Mesodermal cell (in vitro differentiated cells): Measurements from ENCODE around the gene PPARG.

Experiments used
- H3K27ac ChIP-seq: 2 replicates; pipeline ENCODE4 v1.7.0; 2013; ENCODE audit warnings: mild to moderate bottlenecking, low read depth, low read length, moderate library complexity; ENCODE audit not compliant: severe bottlenecking
- H3K36me3 ChIP-seq: 2 replicates; pipeline ENCODE4 v1.7.1; 2013; ENCODE audit warnings: mild to moderate bottlenecking, low read length, moderate library complexity; ENCODE audit not compliant: control insufficient read depth, insufficient read depth
- H3K4me1 ChIP-seq: one replicate; pipeline ENCODE4 v1.7.1; 2013; ENCODE audit warnings: mild to moderate bottlenecking, low read length; ENCODE audit not compliant: insufficient read depth, control insufficient read depth, poor library complexity, severe bottlenecking
- H3K4me3 ChIP-seq: 2 replicates; pipeline ENCODE4 v1.7.0; 2013; ENCODE audit warnings: low read length, control low read depth, mild to moderate bottlenecking; ENCODE audit not compliant: insufficient read depth, poor library complexity, severe bottlenecking; ENCODE audit errors: extremely low read depth
- H3K9me3 ChIP-seq: 2 replicates; pipeline ENCODE4 v1.7.1; 2013; ENCODE audit warnings: mild to moderate bottlenecking, low read length, moderate library complexity; ENCODE audit not compliant: control insufficient read depth
- WGBS, 2 experiments: methylation state at CpG; one replicate each; pipeline ENCODE4 v1.1.5; 2013; ENCODE audit warnings: missing lambda C conversion rate in 2 of 2; ENCODE audit not compliant: insufficient coverage in 2 of 2; 5-methylcytosine and 5-hydroxymethylcytosine counted together

The PPARG gene

DNA sequence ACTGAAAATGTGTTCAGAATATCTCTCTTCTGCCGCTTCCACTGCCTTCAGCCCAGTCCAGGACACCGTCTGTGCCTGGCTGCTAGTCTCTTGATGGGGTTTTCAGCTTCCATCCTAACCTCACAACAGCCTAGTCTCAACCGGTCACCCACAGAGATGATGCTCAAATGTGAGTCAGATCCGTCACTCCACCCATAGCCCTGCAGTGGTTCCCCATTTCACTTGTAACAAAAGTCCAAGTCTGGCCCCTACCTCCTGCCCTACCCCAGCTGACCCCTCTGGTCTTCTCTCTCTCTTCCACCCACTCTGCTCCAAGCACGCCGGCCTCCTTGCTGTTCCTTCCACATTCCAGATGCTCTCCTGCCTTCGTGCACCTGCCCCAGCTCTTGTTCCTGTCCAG lies 68.1 kb downstream of the PPARG start:
- no peaks in the 10 kb centered on the region for H3K4me1 ChIP-seq

DNA sequence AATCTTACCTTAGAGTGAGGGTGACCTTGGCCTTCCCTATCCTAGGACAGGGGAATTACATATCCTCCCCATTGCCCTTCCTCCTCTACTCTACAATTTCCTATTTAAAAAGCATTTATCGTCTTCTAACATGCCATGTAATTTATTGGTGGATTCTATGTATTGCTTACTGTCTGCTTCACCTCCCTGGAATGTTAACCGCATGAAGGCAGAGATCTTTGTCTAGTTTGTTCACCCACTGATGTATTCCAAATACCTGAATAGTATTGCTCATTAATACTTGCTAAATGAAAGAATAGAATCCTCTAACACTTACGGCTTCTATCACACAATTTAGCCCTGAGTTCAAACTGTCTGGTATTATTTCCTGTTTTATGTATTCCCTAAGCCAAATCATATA lies 68.6 kb downstream of the PPARG start:
- Histone ChIP-seq H3K4me1 (no peaks in the 10 kb centered on the region), H3K36me3 (no peaks in the 10 kb centered on the region), H3K9me3 (no peaks in the 10 kb centered on the region), H3K27ac (no peak overlapping the region), H3K4me3 (no peak overlapping the region)
- no CpG with 5 or more reads among the region's 3 CpGs for WGBS, 2 experiments

More for the DNA sequence above, 68.1 kb downstream of the PPARG start:
- no peak overlapping the region for H3K4me3 ChIP-seq
- WGBS, 2 experiments = 96 to 98% methylated on average over 7 of the region's 7 CpGs
- no peak overlapping the region for H3K27ac ChIP-seq
- H3K9me3 ChIP-seq = no peaks in the 10 kb centered on the region
- H3K36me3 ChIP-seq = no peaks in the 10 kb centered on the region

DNA sequence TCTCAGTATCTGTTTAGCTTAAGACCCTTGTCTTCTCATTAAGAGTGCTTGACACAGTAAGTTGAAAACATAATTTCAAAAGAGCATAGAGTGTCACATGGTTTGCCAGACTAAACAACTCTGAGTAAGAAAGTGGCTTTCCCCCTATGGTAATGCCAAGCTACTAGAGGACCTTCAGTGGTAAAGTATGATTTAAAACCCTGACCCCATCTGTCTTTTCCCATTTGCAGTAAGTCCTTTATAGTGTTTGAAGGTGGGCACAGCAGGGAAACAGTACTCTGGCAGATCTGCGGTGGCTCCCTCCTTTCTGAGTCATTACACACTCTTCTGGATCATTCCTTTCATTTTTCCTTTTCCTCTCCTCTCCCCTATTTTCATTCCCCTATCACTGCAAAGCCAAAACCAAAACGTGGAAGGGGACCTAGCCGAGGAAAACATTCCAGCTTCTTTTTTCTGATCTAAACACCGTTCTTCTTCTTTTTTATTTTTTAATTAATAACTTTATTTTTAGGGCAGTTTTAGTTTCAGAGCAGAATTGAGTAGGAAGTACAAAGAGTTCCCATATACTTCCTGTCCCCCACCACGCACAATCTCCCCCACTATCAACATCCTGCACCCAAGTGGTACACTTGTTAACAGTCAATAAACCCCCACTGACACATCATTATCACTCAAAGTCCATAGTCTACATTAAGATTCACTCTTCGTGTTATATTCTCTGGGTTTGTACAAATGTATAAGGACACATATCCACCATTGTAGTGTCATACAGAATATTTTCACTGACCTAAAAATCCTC lies 74.7 kb downstream of the PPARG start:
- Histone ChIP-seq H3K36me3 (no peaks in the 10 kb centered on the region), H3K9me3 (peaks cover 4% of the 10 kb centered on the region), H3K4me3 (no peak overlapping the region), H3K27ac (no peak overlapping the region), H3K4me1 (no peaks in the 10 kb centered on the region)
- WGBS, 2 experiments = 80 to 81% methylated on average over 3 to 4 of the region's 6 CpGs

DNA sequence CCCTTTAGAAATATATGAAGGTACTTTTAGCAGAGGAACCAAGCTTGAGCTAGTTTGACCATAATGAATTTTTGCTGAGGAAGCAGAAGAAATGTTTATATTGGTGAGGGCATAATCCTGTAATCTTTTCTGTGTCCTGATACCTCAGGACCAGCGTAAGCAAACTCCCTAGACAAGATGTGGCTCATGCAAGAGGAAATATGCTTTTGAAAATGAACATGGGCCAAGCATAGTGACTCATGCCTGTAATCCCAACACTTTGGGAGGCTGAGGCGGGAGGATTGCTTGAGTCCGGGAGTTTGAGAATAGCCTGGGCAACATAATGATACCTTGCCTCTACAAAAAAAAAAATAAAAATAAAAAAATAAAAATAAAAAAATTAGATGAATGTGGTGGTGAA lies 78.5 kb downstream of the PPARG start:
- 80% methylated on average over 1 of the region's 3 CpGs; no CpG with 5 or more reads in 1 of the 2 experiments for WGBS, 2 experiments

DNA sequence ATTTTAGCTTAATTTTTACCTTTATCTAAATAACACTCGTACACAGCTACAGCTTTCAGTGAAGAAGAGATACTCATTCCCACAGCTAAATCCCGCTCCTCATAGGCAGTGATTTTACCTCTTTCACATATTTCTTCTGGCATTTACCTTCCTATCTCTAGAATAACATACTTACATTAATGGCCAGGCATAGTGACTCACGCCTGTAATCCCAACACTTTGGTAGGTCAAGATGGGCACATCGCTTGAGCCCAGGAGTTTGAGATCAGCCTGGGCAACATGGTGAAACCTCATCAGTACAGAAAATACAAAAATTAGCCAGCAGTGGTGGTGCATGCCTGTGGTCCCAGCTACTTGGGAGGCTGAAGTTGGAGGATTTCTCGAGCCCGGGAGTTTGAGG lies 80.2 kb downstream of the PPARG start:
- 92% methylated on average over 4 to 6 of the region's 6 CpGs for WGBS, 2 experiments
- Histone ChIP-seq H3K4me1 (peaks cover 8% of the 10 kb centered on the region), H3K4me3 (no peak overlapping the region), H3K27ac (no peak overlapping the region), H3K9me3 (peaks cover 4% of the 10 kb centered on the region), H3K36me3 (no peaks in the 10 kb centered on the region)

More for the DNA sequence above, 78.5 kb downstream of the PPARG start:
- no peak overlapping the region for H3K4me3 ChIP-seq
- H3K27ac ChIP-seq = no peak overlapping the region
- H3K36me3 ChIP-seq = no peaks in the 10 kb centered on the region
- H3K9me3 ChIP-seq = peaks cover 4% of the 10 kb centered on the region
- H3K4me1 ChIP-seq = peaks cover 8% of the 10 kb centered on the region

DNA sequence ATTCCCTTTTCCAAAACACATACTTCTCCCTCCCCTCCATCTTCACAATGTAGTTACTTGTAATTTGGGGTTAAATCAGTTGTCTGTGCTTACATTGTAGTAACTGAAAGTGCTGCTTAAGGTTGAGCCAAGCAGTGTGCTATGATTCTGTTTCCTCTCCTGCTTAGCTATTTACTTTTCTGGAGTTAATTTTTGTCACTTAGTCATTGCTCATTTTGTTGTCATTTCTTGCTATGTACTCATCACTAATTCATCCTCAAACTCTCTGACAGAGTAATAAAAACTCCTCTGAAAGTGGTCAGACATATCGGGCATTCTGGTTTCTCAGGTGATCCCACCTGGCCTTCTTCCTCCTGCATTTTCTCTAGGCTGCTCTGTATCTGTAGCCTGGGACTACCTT lies 80.7 kb downstream of the PPARG start:
- peaks cover 4% of the 10 kb centered on the region for H3K9me3 ChIP-seq
- H3K36me3 ChIP-seq = no peaks in the 10 kb centered on the region
- peaks cover 8% of the 10 kb centered on the region for H3K4me1 ChIP-seq
- H3K4me3 ChIP-seq = no peak overlapping the region
- no peak overlapping the region for H3K27ac ChIP-seq
- 100% methylated on average over 1 of the region's 1 CpG for WGBS, 2 experiments

DNA sequence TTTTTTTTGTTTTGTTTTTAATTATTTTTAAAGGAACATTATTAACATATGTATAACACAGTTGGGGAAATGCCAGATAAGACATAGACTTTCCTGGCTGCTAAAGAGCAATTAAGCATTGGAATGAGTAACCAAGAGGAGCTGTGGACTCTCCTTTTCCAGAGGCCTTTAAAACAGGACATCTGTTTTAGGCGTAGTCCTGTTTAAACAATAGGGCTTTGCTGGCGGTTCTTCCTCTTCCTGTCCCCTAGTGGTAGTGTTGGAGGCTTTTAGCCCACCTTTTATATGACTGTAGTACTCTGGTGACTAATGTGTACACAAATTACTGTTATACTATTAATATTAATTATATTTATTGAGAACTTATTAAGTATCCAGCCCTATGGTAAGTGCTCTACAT lies 81.9 kb downstream of the PPARG start:
- Histone ChIP-seq H3K9me3 (peaks cover 4% of the 10 kb centered on the region), H3K4me3 (no peak overlapping the region), H3K36me3 (no peaks in the 10 kb centered on the region), H3K27ac (no peak overlapping the region), H3K4me1 (peaks cover 8% of the 10 kb centered on the region)
- WGBS, 2 experiments = 86% methylated on average over 1 of the region's 2 CpGs; no CpG with 5 or more reads in 1 of the 2 experiments

DNA sequence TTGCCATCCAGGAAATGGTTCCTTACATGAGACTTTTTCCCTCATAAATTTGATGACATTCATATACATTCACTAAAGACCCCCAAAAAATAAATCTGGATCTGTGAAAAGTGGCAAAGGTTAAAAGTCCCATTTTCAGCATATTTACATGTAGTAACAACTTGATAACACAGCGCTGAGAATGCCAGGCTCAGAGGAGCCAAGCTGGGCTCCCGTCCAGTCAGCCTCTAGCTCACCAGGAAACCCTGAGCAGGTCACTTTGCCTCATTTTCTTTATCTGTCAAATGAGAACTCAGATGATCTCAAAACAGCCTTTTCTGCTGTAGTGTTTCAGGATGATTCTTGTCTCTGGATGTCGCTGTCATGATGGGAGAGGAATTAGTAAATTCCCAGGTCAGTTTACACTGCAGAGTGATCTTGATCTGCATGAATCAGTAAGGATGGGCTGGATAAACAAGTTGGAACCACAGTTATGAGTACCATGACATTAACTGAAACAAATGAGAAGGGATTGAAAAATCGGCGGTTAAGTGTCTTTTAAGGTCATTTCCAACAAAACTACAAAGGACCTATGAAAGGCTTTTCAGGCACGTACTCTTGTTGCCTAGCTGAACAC lies 82.8 kb downstream of the PPARG start:
- WGBS, 2 experiments = 93 to 94% methylated on average over 3 to 6 of the region's 6 CpGs
- Histone ChIP-seq H3K4me1 (peaks cover 8% of the 10 kb centered on the region), H3K4me3 (no peak overlapping the region), H3K27ac (no peak overlapping the region), H3K36me3 (no peaks in the 10 kb centered on the region), H3K9me3 (peaks cover 1% of the 10 kb centered on the region)

DNA sequence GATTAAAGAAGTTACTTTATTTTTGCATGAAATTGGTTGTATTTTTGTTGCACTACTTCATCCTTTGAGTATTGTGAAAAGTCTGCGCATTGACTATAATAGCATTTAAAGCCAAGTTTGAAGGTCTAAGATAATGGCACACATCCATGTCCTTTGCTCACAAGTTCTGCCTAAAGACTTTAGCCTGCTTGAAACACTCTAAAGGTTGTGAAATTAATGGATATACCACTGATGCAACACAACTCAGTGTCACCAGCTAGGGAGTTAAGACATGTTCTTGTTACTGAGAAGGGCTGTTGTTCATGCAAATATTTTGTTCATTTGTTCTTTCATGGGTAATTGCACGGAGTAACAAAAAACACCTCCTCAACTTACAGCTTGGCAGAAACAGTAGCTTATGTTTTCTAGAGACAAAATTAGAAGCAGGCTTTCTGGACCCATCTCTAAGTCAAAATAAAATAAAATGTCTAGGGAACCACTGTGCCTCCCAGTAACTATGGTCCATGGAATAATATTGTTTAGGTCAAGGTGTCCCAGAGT lies 83.9 kb downstream of the PPARG start:
- Histone ChIP-seq H3K36me3 (no peaks in the 10 kb centered on the region), H3K9me3 (no peaks in the 10 kb centered on the region), H3K4me3 (no peak overlapping the region), H3K4me1 (peaks cover 8% of the 10 kb centered on the region), H3K27ac (no peak overlapping the region)
- WGBS, 2 experiments = 100% methylated on average over 1 of the region's 2 CpGs; no CpG with 5 or more reads in 1 of the 2 experiments

DNA sequence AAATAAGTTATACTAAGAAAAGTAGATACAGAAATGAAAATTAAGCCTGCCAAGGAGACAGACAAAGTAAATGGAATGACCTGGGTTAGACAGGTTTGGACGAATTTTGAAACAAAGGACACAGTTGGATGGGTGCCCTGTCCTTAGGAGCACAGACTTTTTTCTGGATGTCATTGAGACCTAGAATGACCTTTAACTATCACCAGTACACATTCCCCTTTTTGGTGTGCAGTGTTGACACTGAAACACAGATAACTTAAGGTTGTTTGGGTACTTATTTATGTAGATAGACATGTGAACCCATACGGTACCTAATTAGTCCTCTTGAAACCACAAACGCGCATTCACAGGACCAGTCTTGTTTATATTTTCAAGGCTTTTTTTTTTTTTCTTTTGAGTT lies 86.7 kb downstream of the PPARG start:
- no peak overlapping the region for H3K4me3 ChIP-seq
- peaks cover 5% of the 10 kb centered on the region for H3K4me1 ChIP-seq
- WGBS, 2 experiments = 90 to 100% methylated on average over 1 of the region's 4 CpGs
- no peak overlapping the region for H3K27ac ChIP-seq
- H3K36me3 ChIP-seq = no peaks in the 10 kb centered on the region
- no peaks in the 10 kb centered on the region for H3K9me3 ChIP-seq
